Measurements from ENCODE around the gene SYT6. TPM values are rescaled to one million over a fixed set of nuclear protein-coding genes. Genes with fewer than 3 reads are reported as not detected.
A peak's percentile ranks its signal among the peaks of the same experiment; 100 is the strongest.

Gene SYT6
- total and polyA plus RNA-seq, 4 donors = 0.01 to 4.2 TPM; not detected in 2

GRCh38 chr1:114040273-114041015 lies 113.2 kb downstream of the SYT6 start:
- Histone ChIP-seq H3K36me3 (ENCODE audit: control insufficient read depth in 4 of 4, insufficient read depth in 4 of 4, low read length in 4 of 4) (no peaks in the 10 kb centered on the region), H3K9me3 (ENCODE audit: control insufficient read depth in 4 of 4, insufficient read depth in 3 of 4, low read length in 3 of 4) (no peaks in the 10 kb centered on the region), H3K4me3 (no peak overlapping the region), H3K27ac (ENCODE audit: low read depth in 1 of 2, low read length in 1 of 2) (no peak overlapping the region), H3K4me1 (ENCODE audit: control insufficient read depth in 5 of 5, insufficient read depth in 5 of 5, low read length in 5 of 5) (peaks cover 0 to 5% (median 0%) of the 10 kb centered on the region in 5 donors), H3K9ac (ENCODE audit: insufficient read depth in 1 of 2, low read length in 2 of 2) (no peak overlapping the region), H3K27me3 (ENCODE audit: control insufficient read depth in 3 of 3, insufficient read depth in 3 of 3, low read length in 2 of 3) (no peaks in the 10 kb centered on the region)
- DNase-seq = no peak
- WGBS, 2 donors = 20 to 37% methylated on average over 4 of the region's 4 CpGs
- TF ChIP-seq CTCF (IDR thresholded peaks at IDR 0.05; ENCODE audit: control extremely low read depth, extremely low read depth) = no peak
- ATAC-seq (ENCODE audit: insufficient read depth, low FRiP score) = peak; percentile 19

Other genes starting within 250 kb of the SYT6 start
- 10 to 100 TPM; 24.2 to 43.9 TPM for gene AP4B1, start 249.1 kb downstream of the SYT6 start, total RNA-seq
- gene AP4B1, start 249.1 kb downstream of the SYT6 start, polyA plus RNA-seq = 10 to 100 TPM; 12.8 to 13.5 TPM
- gene DCLRE1B, start 248.5 kb downstream of the SYT6 start, total RNA-seq = 1 to 10 TPM; 4.9 to 7.8 TPM
- 1 to 10 TPM; 2.6 to 5.5 TPM for gene DCLRE1B, start 248.5 kb downstream of the SYT6 start, polyA plus RNA-seq
- 10 to 100 TPM; 84.1 to 87.2 TPM for gene HIPK1, start 224.5 kb downstream of the SYT6 start, total RNA-seq
- gene HIPK1, start 224.5 kb downstream of the SYT6 start, polyA plus RNA-seq = 10 to 100 TPM; 10.9 to 25.0 TPM
- 100 to 1,000 TPM in 1 of 2 donors, 10 to 100 TPM in 1; 27.4 to 108 TPM for gene OLFML3, start 174.4 kb downstream of the SYT6 start, total RNA-seq
- 10 to 100 TPM in 1 of 2 donors, 1 to 10 TPM in 1; 9.7 to 11.6 TPM for gene OLFML3, start 174.4 kb downstream of the SYT6 start, polyA plus RNA-seq